H1 (cell line): ENCODE results near the gene GTSF1L. TPM values are rescaled to one million over a fixed set of nuclear protein-coding genes. Genes with fewer than 3 reads are reported as not detected.

ENCODE experiments used
- CTCF ChIA-PET: fragments of 300-600 bp; sonication (Branson Sonifier 250); formaldehyde crosslinking; loops from one replicate; lab custom pipeline; 2021; ENCODE audit not compliant: partially characterized antibody; lab: Charles Lee
- POLR2A ChIA-PET: fragments of 300-600 bp; sonication (Branson Sonifier 250); formaldehyde crosslinking; loops from one replicate; lab custom pipeline; 2021; ENCODE audit warnings: inconsistent platforms; ENCODE audit not compliant: partially characterized antibody; lab: Charles Lee
- DNase-seq, 2 experiments: peaks; one replicate each; pipeline versions ENCODE4 v3.0.0 to v3.0.0-alpha.2; 2010 to 2022; ENCODE audit warnings: low spot score in 2 of 2, low read depth in 1 of 2, mixed read lengths in 1 of 2
- FAIRE-seq: peaks from 2 replicates; lab custom pipeline; 2011; peaks lifted over from hg19 to GRCh38; lab: Jason Lieb, UNC
- H2AFZ ChIP-seq: 2 replicates; pipeline ENCODE4 v1.8.1; 2012; ENCODE audit warnings: low read length, inconsistent platforms
- H2AK5ac ChIP-seq: 2 replicates; pipeline ENCODE4 v1.6.1; 2013; ENCODE audit warnings: low read depth, low read length
- H2BK120ac ChIP-seq: replicated peaks from 2 replicates; pipeline ENCODE3; 2013; ENCODE audit warnings: low read depth, low read length, inconsistent platforms
- H2BK12ac ChIP-seq: 2 replicates; pipeline ENCODE4 v1.6.1; 2013; ENCODE audit warnings: low read depth, low read length
- H2BK15ac ChIP-seq: 2 replicates; pipeline ENCODE4 v1.6.1; 2013; ENCODE audit warnings: low read length
- H2BK20ac ChIP-seq: 2 replicates; pipeline ENCODE4 v1.6.1; 2013; ENCODE audit warnings: low read length
- H2BK5ac ChIP-seq: 2 replicates; pipeline ENCODE4 v1.6.1; 2013; ENCODE audit warnings: low read depth, low read length
- H3K14ac ChIP-seq: 2 replicates; pipeline ENCODE4 v1.6.1; 2013; ENCODE audit warnings: inconsistent platforms; ENCODE audit not compliant: insufficient read length
- H3K18ac ChIP-seq: 2 replicates; pipeline ENCODE4 v1.6.1; 2013; ENCODE audit warnings: low read length; ENCODE audit errors: extremely low read depth
- H3K23ac ChIP-seq: 2 replicates; pipeline ENCODE4 v1.6.1; 2013; ENCODE audit warnings: inconsistent platforms; ENCODE audit not compliant: insufficient read length
- H3K23me2 ChIP-seq: 2 replicates; pipeline ENCODE4 v1.6.1; 2013; ENCODE audit warnings: low read depth, low read length
- H3K27ac ChIP-seq: 2 replicates; pipeline ENCODE4 v1.6.1; 2011; ENCODE audit warnings: low read depth, low read length, inconsistent platforms
- H3K27me3 ChIP-seq, 4 experiments: replicated peaks in 1 of 4; 1 replicate in 1 of 4; 2 replicates in 3 of 4; pipeline versions ENCODE4 v1.6.1 to v1.8.1; 2011 to 2013; ENCODE audit warnings: low read length in 3 of 4, mild to moderate bottlenecking in 3 of 4, inconsistent platforms in 2 of 4, mixed read lengths in 2 of 4, moderate library complexity in 1 of 4; ENCODE audit not compliant: control insufficient read depth in 3 of 4, insufficient read depth in 3 of 4; ENCODE audit errors: extremely low read depth in 1 of 4
- H3K36me3 ChIP-seq, 4 experiments: 2 replicates each; pipeline versions ENCODE4 v1.6.1 to v1.8.1; 2011 to 2013; ENCODE audit warnings: mild to moderate bottlenecking in 4 of 4, low read length in 3 of 4, moderate library complexity in 2 of 4, control low read depth in 1 of 4, inconsistent platforms in 1 of 4; ENCODE audit not compliant: insufficient read depth in 4 of 4, control insufficient read depth in 2 of 4
- H3K4ac ChIP-seq: replicated peaks from 2 replicates; pipeline ENCODE3; 2013; ENCODE audit warnings: low read length, low read depth, mixed read lengths, inconsistent platforms; ENCODE audit not compliant: insufficient read length
- H3K4me1 ChIP-seq, 4 experiments: replicated peaks in 1 of 4; 1 replicate in 1 of 4; 2 replicates in 3 of 4; pipeline versions ENCODE4 v1.6.1 to v1.8.1; 2011 to 2013; ENCODE audit warnings: low read length in 3 of 4, inconsistent platforms in 2 of 4, mixed read lengths in 1 of 4; ENCODE audit not compliant: insufficient read depth in 4 of 4, control insufficient read depth in 3 of 4
- H3K4me2 ChIP-seq, 2 experiments: 2 replicates each; pipeline versions ENCODE4 v1.6.1 to v1.8.1; 2011 to 2013; ENCODE audit warnings: low read depth in 2 of 2, low read length in 2 of 2, control low read depth in 1 of 2, inconsistent platforms in 1 of 2, mild to moderate bottlenecking in 1 of 2; ENCODE audit not compliant: insufficient read depth in 1 of 2
- H3K4me3 ChIP-seq, 4 experiments: fragments of 200-600, 300-600 bp in 1 of 4; sonication (generic), shearing (Covaris generic), sonication (Bioruptor Twin) in 1 of 4; 2 replicates each; pipeline versions ENCODE4 v1.5.1 to v1.8.1; 2011 to 2016; ENCODE audit warnings: low read length in 4 of 4, low read depth in 3 of 4, control low read depth in 2 of 4, inconsistent platforms in 2 of 4, mild to moderate bottlenecking in 2 of 4, mixed read lengths in 1 of 4, moderate library complexity in 1 of 4; ENCODE audit not compliant: insufficient read depth in 2 of 4; ENCODE audit errors: extremely low read depth in 1 of 4
- H3K56ac ChIP-seq: replicated peaks from 2 replicates; pipeline ENCODE3; 2013; ENCODE audit warnings: low read depth, mild to moderate bottlenecking, mixed read lengths, low read length, inconsistent platforms; ENCODE audit not compliant: insufficient read length
- H3K79me1 ChIP-seq: 2 replicates; pipeline ENCODE4 v1.6.1; 2013; ENCODE audit warnings: low read depth, low read length, control low read depth
- H3K79me2 ChIP-seq, 2 experiments: 2 replicates each; pipeline versions ENCODE4 v1.6.1 to v1.8.1; 2012 to 2013; ENCODE audit warnings: low read length in 2 of 2, mild to moderate bottlenecking in 2 of 2, inconsistent platforms in 1 of 2; ENCODE audit not compliant: insufficient read depth in 2 of 2, control insufficient read depth in 1 of 2
- H3K9ac ChIP-seq, 4 experiments: replicated peaks in 1 of 4; 1 replicate in 1 of 4; 2 replicates in 3 of 4; pipeline versions ENCODE4 v1.6.1 to v1.8.1; 2011 to 2013; ENCODE audit warnings: low read depth in 3 of 4, low read length in 3 of 4, control low read depth in 2 of 4, mild to moderate bottlenecking in 2 of 4, moderate library complexity in 2 of 4, inconsistent platforms in 1 of 4; ENCODE audit errors: extremely low read depth in 1 of 4
- H3K9me3 ChIP-seq, 2 experiments: 2 replicates each; pipeline versions ENCODE4 v1.6.1 to v1.8.1; 2012 to 2013; ENCODE audit warnings: mild to moderate bottlenecking in 2 of 2, moderate library complexity in 2 of 2, control low read depth in 1 of 2, inconsistent platforms in 1 of 2, low read depth in 1 of 2, low read length in 1 of 2, mixed read lengths in 1 of 2; ENCODE audit not compliant: insufficient read depth in 2 of 2
- H4K20me1 ChIP-seq, 2 experiments: replicated peaks in 1 of 2; 2 replicates each; pipeline versions ENCODE3 to v1.8.1; 2011 to 2013; ENCODE audit warnings: inconsistent platforms in 2 of 2, low read length in 2 of 2, mild to moderate bottlenecking in 1 of 2; ENCODE audit not compliant: insufficient read depth in 2 of 2, control insufficient read depth in 1 of 2
- H4K5ac ChIP-seq: 2 replicates; pipeline ENCODE4 v1.6.1; 2013; ENCODE audit warnings: low read length, low read depth, mixed read lengths, inconsistent platforms; ENCODE audit not compliant: insufficient read length
- H4K8ac ChIP-seq: 2 replicates; pipeline ENCODE4 v1.8.0; 2013; ENCODE audit warnings: mild to moderate bottlenecking, moderate library complexity, low read length, inconsistent platforms; ENCODE audit not compliant: insufficient read depth; ENCODE audit errors: extremely low read depth
- H4K91ac ChIP-seq: replicated peaks from 2 replicates; pipeline ENCODE3; 2013; ENCODE audit warnings: low read length, mixed read lengths, inconsistent platforms; ENCODE audit not compliant: insufficient read length
- CBX5 ChIP-seq: fragments of 300-800, 300-1000 bp; sonication (generic); IDR thresholded peaks from 2 replicates; pipeline ENCODE4 v1.7.1; 2016; ENCODE audit warnings: antibody characterized with exemption, low read length, low read depth
- CREB1 ChIP-seq: IDR thresholded peaks from 2 replicates; pipeline ENCODE4 v1.6.1; 2012; ENCODE audit warnings: inconsistent platforms
- CTBP2 ChIP-seq: IDR thresholded peaks from 2 replicates; pipeline ENCODE4 v1.7.0; 2011; ENCODE audit warnings: borderline replicate concordance, mild to moderate bottlenecking, moderate library complexity, mixed read lengths, low read length; ENCODE audit not compliant: insufficient read depth, insufficient read length
- GTF2F1 ChIP-seq: IDR thresholded peaks from 2 replicates; pipeline ENCODE4 v1.6.1; 2012; ENCODE audit warnings: low read depth, low read length, improper control_type of control experiment, borderline replicate concordance
- JUND ChIP-seq: IDR thresholded peaks from 2 replicates; pipeline ENCODE4 v1.6.1; 2011; ENCODE audit warnings: mild to moderate bottlenecking, improper control_type of control experiment, low read length
- KDM4A ChIP-seq: IDR thresholded peaks from one replicate; pipeline ENCODE4 v1.7.1; 2012; ENCODE audit warnings: low read depth, mild to moderate bottlenecking, moderate library complexity, low read length, inconsistent platforms; ENCODE audit not compliant: severe bottlenecking
- MAFK ChIP-seq: IDR thresholded peaks from 2 replicates; pipeline ENCODE4 v1.6.1; 2012; ENCODE audit warnings: low read depth, mild to moderate bottlenecking, improper control_type of control experiment, low read length
- MAX ChIP-seq: IDR thresholded peaks from 2 replicates; pipeline ENCODE4 v1.6.1; 2012; ENCODE audit warnings: inconsistent platforms
- POLR2AphosphoS5 ChIP-seq: IDR thresholded peaks from 2 replicates; pipeline ENCODE4 v1.6.1; 2011; ENCODE audit warnings: low read depth, low read length
- RXRA ChIP-seq: IDR thresholded peaks from 2 replicates; pipeline ENCODE4 v1.6.1; 2011; ENCODE audit warnings: low read depth, mild to moderate bottlenecking, low read length, moderate library complexity; ENCODE audit not compliant: insufficient read depth
- SP2 ChIP-seq: IDR thresholded peaks from 2 replicates; pipeline ENCODE4 v1.6.1; 2012; ENCODE audit warnings: mild to moderate bottlenecking, low read length, inconsistent platforms
- TAF1 ChIP-seq: IDR thresholded peaks from 2 replicates; pipeline ENCODE4 v1.6.1; 2011; ENCODE audit warnings: mild to moderate bottlenecking, low read depth, low read length
- YY1 ChIP-seq: IDR thresholded peaks from 2 replicates; pipeline ENCODE4 v1.6.1; 2011; ENCODE audit warnings: low read depth, mild to moderate bottlenecking, low read length
- WGBS, 2 experiments: shearing (Covaris generic) in 1 of 2; methylation state at CpG; one replicate each; pipeline versions ENCODE4 v1.1.6 to v1.1.7; 2013 to 2015; ENCODE audit warnings: low lambda C conversion rate in 2 of 2, mixed read lengths in 2 of 2, inconsistent platforms in 1 of 2, low coverage in 1 of 2, missing lambda C conversion rate in 1 of 2; ENCODE audit not compliant: insufficient replicate concordance in 2 of 2, insufficient coverage in 1 of 2, insufficient read length in 1 of 2; ENCODE audit errors: extremely low coverage in 1 of 2, missing lambda C conversion rate in 1 of 2; 5-methylcytosine and 5-hydroxymethylcytosine counted together
- polyA plus RNA-seq, 7 experiments: library from polyadenylated mRNA; depleted of rRNA in 3 of 7; stranded (reverse) in 5 of 7; unstranded in 2 of 7; fragments of >200 nt in 5 of 7; fragments of 200-250 nt in 2 of 7; gene quantifications; 1 replicate in 5 of 7; 2 replicates in 1 of 7; 4 replicates in 1 of 7; pipeline versions ENCODE4 v1.2.1 to v1.2.3, GENCODE V29; 2011 to 2013; ENCODE audit warnings: missing spikeins in 2 of 7, mixed read lengths in 2 of 7
- total RNA-seq: library from RNA; stranded (reverse); fragmentation: NEBNext Ultra II Directional; extraction: Animal tissue kit (Norgen Biotek cat#: 25700); gene quantifications from 2 replicates; pipeline ENCODE4 v1.2.1, GENCODE V29; 2021

GTSF1L gene
- total and polyA plus RNA-seq, 2 of the 8 experiments (the other 6 are each of a cell fraction or from before 2014, with no cell fraction given), result not detected

DNA sequence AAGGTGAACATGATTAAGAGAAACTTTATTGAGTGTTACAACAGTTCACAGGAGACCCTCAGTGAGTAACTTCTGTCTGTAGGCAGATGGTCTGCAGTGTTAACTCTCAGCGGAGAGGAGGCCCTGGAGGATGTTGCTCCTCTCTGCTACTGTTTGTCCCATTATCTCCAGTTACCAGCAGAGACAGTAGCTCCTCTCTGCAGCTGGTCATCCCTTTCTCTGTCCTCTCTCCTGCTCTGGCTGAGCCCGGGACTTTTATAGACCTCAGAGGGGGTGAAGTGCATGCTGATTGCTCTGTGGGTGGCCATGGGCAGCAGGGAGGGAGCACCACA lies 5.7 kb downstream of the GTSF1L start:
- Histone ChIP-seq H4K20me1 (no peaks in the 10 kb centered on the region), H3K4ac (no peak overlapping the region), H2AFZ (no peak overlapping the region), H3K18ac (no peak overlapping the region), H3K14ac (no peak overlapping the region), H2BK120ac (no peak overlapping the region), H3K27me3 (no peaks in the 10 kb centered on the region; a peak in 1 of 7 replicates), H3K4me1 (peaks cover 0 to 12% (median 2%) of the 10 kb centered on the region in 4 experiments; a peak in 3 of 7 replicates), H2BK12ac (no peak overlapping the region), H3K27ac (no peak overlapping the region), H3K4me2 (peak overlapping the region in 1 of 2 experiments; percentile 42; a peak in 1 of 4 replicates), H3K56ac (no peak overlapping the region), H4K91ac (no peak overlapping the region), H2BK5ac (no peak overlapping the region), H3K9me3 (no peaks in the 10 kb centered on the region), H3K79me1 (no peaks in the 10 kb centered on the region), H3K9ac (no peak overlapping the region; a peak in 1 of 7 replicates), H2BK20ac (no peak overlapping the region), H3K4me3 (no peak overlapping the region), H3K23me2 (0 out of 2 replicates have a peak, but pooled peaks cover 2% of the 10 kb centered on the region), H2AK5ac (no peak overlapping the region), H3K36me3 (peaks cover 0 to 2% (median under 1%) of the 10 kb centered on the region in 4 experiments; a peak in 2 of 8 replicates), H3K79me2 (no peaks in the 10 kb centered on the region), H4K5ac (no peak overlapping the region), H3K23ac (no peak overlapping the region), H2BK15ac (no peak overlapping the region), H4K8ac (no peak overlapping the region)
- ChIA-PET CTCF (interaction anchor here (1.0 to 1.1 kb wide), 2 partner anchors 29 to 371 kb away, joined by 3 read pairs; no protein-coding TSS in a partner anchor), POLR2A (interaction anchor here (0.6 to 1.3 kb wide), 3 partner anchors 50 to 347 kb away, joined by 3 to 4 read pairs (median 3); no protein-coding TSS in a partner anchor)
- 0% methylated on average over 2 of the region's 2 CpGs; no CpG with 5 or more reads in 1 of the 2 experiments for WGBS, 2 experiments
- no peak for FAIRE-seq
- DNase-seq, result no peak
- no peak for TF ChIP-seq MAX
- no peak for TF ChIP-seq JUND
- no peak for TF ChIP-seq POLR2AphosphoS5
- TF ChIP-seq CTBP2, result no peak
- no peak for TF ChIP-seq RXRA
- no peak for TF ChIP-seq YY1
- no peak for TF ChIP-seq CBX5
- no peak for TF ChIP-seq GTF2F1
- TF ChIP-seq MAFK, result no peak
- no peak for TF ChIP-seq CREB1
- TF ChIP-seq KDM4A, result no peak
- TF ChIP-seq TAF1, result no peak
- TF ChIP-seq SP2, result no peak
